Neural cell (in vitro differentiated cells): ENCODE data around the gene MXRA7. TPM values are rescaled to one million over a fixed set of nuclear protein-coding genes. Genes with fewer than 3 reads are reported as not detected.

Source experiments
- H2AFZ ChIP-seq: fragments of 200-600, 300-800 bp; sonication (generic), shearing (Covaris generic); 2 replicates; pipeline ENCODE4 v1.6.0; 2014; ENCODE audit warnings: low read depth, mild to moderate bottlenecking, antibody characterized with exemption, low read length, moderate library complexity
- H3F3A ChIP-seq: fragments of 200-600 bp; shearing (Covaris generic); 2 replicates; pipeline ENCODE4 v1.6.1; 2016; ENCODE audit warnings: mild to moderate bottlenecking, moderate library complexity, mixed read lengths, antibody characterized with exemption, low read length; ENCODE audit not compliant: insufficient read depth, poor library complexity, severe bottlenecking
- H3K27ac ChIP-seq: fragments of 200-600, 300-800 bp; sonication (generic), shearing (Covaris generic); 2 replicates; pipeline ENCODE4 v1.5.1; 2014; ENCODE audit warnings: mild to moderate bottlenecking, low read length, moderate library complexity
- H3K27me3 ChIP-seq: fragments of 300-800, 200-600 bp; sonication (generic), shearing (Covaris generic); 2 replicates; pipeline ENCODE4 v1.6.0; 2014; ENCODE audit warnings: mild to moderate bottlenecking, low read depth, low read length, moderate library complexity; ENCODE audit not compliant: insufficient read depth
- H3K36me3 ChIP-seq: fragments of 300-800, 200-600 bp; sonication (generic), shearing (Covaris generic); 2 replicates; pipeline ENCODE4 v1.5.1; 2014; ENCODE audit warnings: mild to moderate bottlenecking, antibody characterized with exemption, low read length, moderate library complexity; ENCODE audit not compliant: insufficient read depth
- H3K4me2 ChIP-seq: fragments of 300-800, 200-600 bp; sonication (generic), shearing (Covaris generic); 2 replicates; pipeline ENCODE4 v1.6.0; 2014; ENCODE audit warnings: mild to moderate bottlenecking, low read length
- H3K4me3 ChIP-seq: fragments of 300-800, 200-600 bp; sonication (generic), shearing (Covaris generic); 2 replicates; pipeline ENCODE4 v1.5.1; 2014; ENCODE audit warnings: mild to moderate bottlenecking, low read length, moderate library complexity
- H3K79me2 ChIP-seq: fragments of 200-600 bp; shearing (Covaris generic); replicated peaks from 2 replicates; pipeline ENCODE4 v1.6.0; 2014; ENCODE audit warnings: mild to moderate bottlenecking, low read length, moderate library complexity; ENCODE audit not compliant: insufficient read depth
- H3K9ac ChIP-seq: fragments of 300-800, 200-600 bp; sonication (generic), shearing (Covaris generic); 2 replicates; pipeline ENCODE4 v1.6.1; 2016; ENCODE audit warnings: mild to moderate bottlenecking, low read length, mixed read lengths
- H3K9me2 ChIP-seq: fragments of 200-600 bp; shearing (Covaris generic); 2 replicates; pipeline ENCODE4 v1.6.1; 2016; ENCODE audit warnings: mild to moderate bottlenecking, low read length, mixed read lengths; ENCODE audit not compliant: insufficient read depth
- H3K9me3 ChIP-seq: fragments of 200-600, 300-800 bp; sonication (generic), shearing (Covaris generic); 2 replicates; pipeline ENCODE4 v1.6.1; 2016; ENCODE audit warnings: mild to moderate bottlenecking, mixed run types, low read length, moderate library complexity, mixed read lengths
- H4K20me1 ChIP-seq: fragments of 200-600 bp; shearing (Covaris generic); 2 replicates; pipeline ENCODE4 v1.6.1; 2016; ENCODE audit warnings: mild to moderate bottlenecking, mixed run types; ENCODE audit not compliant: insufficient read depth
- CTCF ChIP-seq: fragments of 450-650 bp; IDR thresholded peaks from 2 replicates; pipeline ENCODE4 v1.5.1; 2014; ENCODE audit warnings: antibody characterized with exemption, mild to moderate bottlenecking, moderate library complexity; ENCODE audit not compliant: poor library complexity, severe bottlenecking
- EP300 ChIP-seq: fragments of 450-650 bp; conservative IDR thresholded peaks from 2 replicates; pipeline ENCODE4 v1.6.1; 2014; ENCODE audit warnings: antibody characterized with exemption, mild to moderate bottlenecking, moderate library complexity; ENCODE audit not compliant: poor library complexity, severe bottlenecking
- EZH2 ChIP-seq: fragments of 200-600, 300-800 bp; shearing (Covaris generic), sonication (generic); IDR thresholded peaks from 2 replicates; pipeline ENCODE4 v1.6.1; 2014; ENCODE audit warnings: antibody characterized with exemption, low read length, borderline replicate concordance, mild to moderate bottlenecking; ENCODE audit not compliant: insufficient read depth, poor library complexity, severe bottlenecking
- MXI1 ChIP-seq: fragments of 450-650 bp; conservative IDR thresholded peaks from 2 replicates; pipeline ENCODE4 v1.6.1; 2014; ENCODE audit warnings: antibody characterized with exemption, mild to moderate bottlenecking; ENCODE audit not compliant: poor library complexity, severe bottlenecking
- POLR2AphosphoS5 ChIP-seq: IDR thresholded peaks from 2 replicates; pipeline ENCODE4 v1.6.1; 2012
- RAD21 ChIP-seq: fragments of 450-650 bp; conservative IDR thresholded peaks from 2 replicates; pipeline ENCODE4 v1.6.1; 2014; ENCODE audit warnings: antibody characterized with exemption, mild to moderate bottlenecking, moderate library complexity
- REST ChIP-seq: IDR thresholded peaks from 2 replicates; pipeline ENCODE4 v1.6.1; 2012; ENCODE audit warnings: borderline replicate concordance
- SMC3 ChIP-seq: fragments of 450-650 bp; conservative IDR thresholded peaks from 2 replicates; pipeline ENCODE4 v1.6.1; 2014; ENCODE audit warnings: antibody characterized with exemption, mild to moderate bottlenecking, moderate library complexity; ENCODE audit not compliant: poor library complexity
- TAF1 ChIP-seq: IDR thresholded peaks from 2 replicates; pipeline ENCODE4 v1.6.1; 2012; ENCODE audit warnings: low read depth
- polyA plus RNA-seq: library from polyadenylated mRNA; depleted of rRNA; stranded (reverse); fragments of >200 nt; gene quantifications from 2 replicates; pipeline ENCODE4 v1.2.3, GENCODE V29; 2014

Gene MXRA7
- polyA plus RNA-seq, 1 donor from 2014 or later, result 143 TPM

GRCh38 chr17:76695059-76695831 lies 15.5 kb downstream of the MXRA7 start:
- Histone ChIP-seq H3K79me2 (peaks cover 10% of the 10 kb centered on the region), H3K4me3 (no peak overlapping the region), H3K9ac (no peak overlapping the region), H3K27ac (no peak overlapping the region), H2AFZ (no peak overlapping the region), H3K36me3 (no peaks in the 10 kb centered on the region), H3K9me2 (no peaks in the 10 kb centered on the region), H4K20me1 (no peaks in the 10 kb centered on the region), H3K27me3 (no peaks in the 10 kb centered on the region), H3F3A (no peaks in the 10 kb centered on the region), H3K9me3 (no peaks in the 10 kb centered on the region), H3K4me2 (no peak overlapping the region)
- no peak for TF ChIP-seq TAF1
- TF ChIP-seq REST, result no peak
- no peak for TF ChIP-seq MXI1
- TF ChIP-seq EZH2, result no peak
- no peak for TF ChIP-seq SMC3
- TF ChIP-seq RAD21, result no peak
- no peak for TF ChIP-seq POLR2AphosphoS5
- no peak for TF ChIP-seq CTCF
- TF ChIP-seq EP300, result no peak

- Histone ChIP-seq H3F3A (no peaks in the 10 kb centered on the region), H3K4me2 (no peak overlapping the region), H3K79me2 (no peaks in the 10 kb centered on the region), H3K27me3 (no peaks in the 10 kb centered on the region), H3K4me3 (no peak overlapping the region), H2AFZ (no peak overlapping the region), H3K27ac (no peak overlapping the region), H3K9me3 (no peaks in the 10 kb centered on the region), H3K36me3 (no peaks in the 10 kb centered on the region), H3K9ac (no peak overlapping the region), H4K20me1 (no peaks in the 10 kb centered on the region), H3K9me2 (no peaks in the 10 kb centered on the region)
- no peak for TF ChIP-seq SMC3
- no peak for TF ChIP-seq EZH2
- no peak for TF ChIP-seq RAD21
- no peak for TF ChIP-seq TAF1
- no peak for TF ChIP-seq CTCF
- TF ChIP-seq EP300, result no peak
- TF ChIP-seq REST, result no peak
- no peak for TF ChIP-seq MXI1
- TF ChIP-seq POLR2AphosphoS5, result no peak
Measured at GRCh38 chr17:76691379-76692191, 19.2 kb downstream of the MXRA7 start.
